ENCODE measurements around the gene ATP9A. TPM values are rescaled to one million over a fixed set of nuclear protein-coding genes. Genes with fewer than 3 reads are reported as not detected.
A peak's percentile ranks its signal among the peaks of the same experiment; 100 is the strongest.

The ATP9A gene
- polyA plus RNA-seq, 1 of the 3 experiments (the other 2 are of a cell fraction) = 11.0 TPM

- Histone ChIP-seq H3K27ac (ENCODE audit: low read depth in 2 of 2, low read length in 1 of 2) (peak overlapping the region; percentile 9 to 96; a peak in 3 of 4 replicates), H2AFZ (ENCODE audit: low read depth) (no peak overlapping the region), H3K4me2 (peak overlapping the region; percentile 66), H3K36me3 (replicated peaks in 1 of 2; ENCODE audit: control insufficient read depth in 1 of 2, insufficient read depth in 2 of 2, low read length in 1 of 2) (no peaks in the 10 kb centered on the region), H3K4me3 (ENCODE audit: low read depth in 2 of 2, low read length in 1 of 2) (no peak overlapping the region), H3K9me3 (no peaks in the 10 kb centered on the region), H3K79me2 (ENCODE audit: insufficient read depth) (peaks cover 60% of the 10 kb centered on the region), H3F3A (replicated peaks; ENCODE audit: insufficient read depth) (peaks cover 43% of the 10 kb centered on the region), H3K9me2 (no peaks in the 10 kb centered on the region), H3K4me1 (ENCODE audit: control insufficient read depth in 1 of 2, insufficient read depth in 2 of 2, low read depth in 1 of 2, low read length in 1 of 2) (peaks cover 8 to 22% of the 10 kb centered on the region in 2 experiments; a peak in 3 of 4 replicates), H4K20me1 (ENCODE audit: insufficient read depth) (no peaks in the 10 kb centered on the region), H3K27me3 (ENCODE audit: insufficient read depth) (no peaks in the 10 kb centered on the region), H3K9ac (peak overlapping the region; percentile 44)
- no peak for TF ChIP-seq MEF2A (IDR thresholded peaks at IDR 0.05; ENCODE audit: borderline replicate concordance, low read depth)
- TF ChIP-seq RCOR1 (IDR thresholded peaks at IDR 0.05; ENCODE audit: low read length) = no peak
- no peak for TF ChIP-seq TAF1 (IDR thresholded peaks at IDR 0.05; ENCODE audit: borderline replicate concordance, low read depth, low read length)
- TF ChIP-seq NFIC (IDR thresholded peaks at IDR 0.05; ENCODE audit: borderline replicate concordance) = no peak
- ChIA-PET CTCF (interaction anchor here (0.9 kb wide), 1 partner anchor 50 kb away, joined by 3 read pairs; no protein-coding TSS in a partner anchor), POLR2A (no interaction called here)
- 96% methylated on average over 10 of the region's 10 CpGs for WGBS (ENCODE audit: low lambda C conversion rate)
- no peak for DNase-seq
Measured at GRCh38 chr20:51750770-51751388, 17.3 kb downstream of the ATP9A start.

GRCh38 chr20:51750037-51750769, 18.0 kb downstream of the ATP9A start:
- WGBS (ENCODE audit: low lambda C conversion rate) = 47% methylated on average over 18 of the region's 19 CpGs
- H3K4me2 ChIP-seq = peak overlapping the region; percentile 66
- no peaks in the 10 kb centered on the region for H3K36me3 ChIP-seq (replicated peaks in 1 of 2; ENCODE audit: control insufficient read depth in 1 of 2, insufficient read depth in 2 of 2, low read length in 1 of 2)
- CTCF ChIA-PET = interaction anchor here (0.9 kb wide), 1 partner anchor 49 kb away, joined by 3 read pairs; no protein-coding TSS in a partner anchor
- peak overlapping the region; percentile 9 to 96; a peak in 3 of 4 replicates for H3K27ac ChIP-seq (ENCODE audit: low read depth in 2 of 2, low read length in 1 of 2)
- POLR2A ChIA-PET = no interaction called here
- H3F3A ChIP-seq (replicated peaks; ENCODE audit: insufficient read depth) = peaks cover 43% of the 10 kb centered on the region
- H3K27me3 ChIP-seq (ENCODE audit: insufficient read depth) = no peaks in the 10 kb centered on the region
- peak overlapping the region; percentile 71; the same call in 1 of the 2 replicates for H2AFZ ChIP-seq (ENCODE audit: low read depth)
- no peaks in the 10 kb centered on the region for H4K20me1 ChIP-seq (ENCODE audit: insufficient read depth)
- H3K9ac ChIP-seq = peak overlapping the region; percentile 44
- DNase-seq = peak; percentile 36
- H3K4me3 ChIP-seq (ENCODE audit: low read depth in 2 of 2, low read length in 1 of 2) = no peak overlapping the region
- peaks cover 8 to 22% of the 10 kb centered on the region in 2 experiments; a peak in 3 of 4 replicates for H3K4me1 ChIP-seq (ENCODE audit: control insufficient read depth in 1 of 2, insufficient read depth in 2 of 2, low read depth in 1 of 2, low read length in 1 of 2)
- no peaks in the 10 kb centered on the region for H3K9me2 ChIP-seq
- no peaks in the 10 kb centered on the region for H3K9me3 ChIP-seq
- H3K79me2 ChIP-seq (ENCODE audit: insufficient read depth) = peaks cover 60% of the 10 kb centered on the region
- TF ChIP-seq RXRA (IDR thresholded peaks at IDR 0.05; ENCODE audit: borderline replicate concordance, low read depth) = peak; percentile 63; the same call in 1 of the 2 replicates
- TF ChIP-seq CTCF (IDR thresholded peaks at IDR 0.05) = no peak
- peak; percentile 97 for TF ChIP-seq FOSL2 (IDR thresholded peaks at IDR 0.05; ENCODE audit: borderline replicate concordance, low read depth)
- TF ChIP-seq TAF1 (IDR thresholded peaks at IDR 0.05; ENCODE audit: borderline replicate concordance, low read depth, low read length) = no peak; the same call in 1 of the 2 replicates
- TF ChIP-seq FOXM1 (IDR thresholded peaks at IDR 0.05; ENCODE audit: low read depth) = no peak
- 0 out of 2 replicates have a peak, but pooled peaks have one; percentile 9 for TF ChIP-seq TEAD4 (IDR thresholded peaks at IDR 0.05; ENCODE audit: borderline replicate concordance, insufficient read depth)
- no peak for TF ChIP-seq REST (IDR thresholded peaks at IDR 0.05; ENCODE audit: low read depth, low read length)
- no peak for TF ChIP-seq ELF1 (IDR thresholded peaks at IDR 0.05)
- peak; percentile 74 for TF ChIP-seq NFIC (IDR thresholded peaks at IDR 0.05; ENCODE audit: borderline replicate concordance)
- TF ChIP-seq TCF12 (IDR thresholded peaks at IDR 0.05) = peak; percentile 58; the same call in 1 of the 2 replicates
- TF ChIP-seq EZH2phosphoT487 (IDR thresholded peaks at IDR 0.05; ENCODE audit: borderline replicate concordance, low read depth) = no peak
- TF ChIP-seq SIN3A (IDR thresholded peaks at IDR 0.05; ENCODE audit: borderline replicate concordance, low read depth, low read length) = no peak
- TF ChIP-seq RAD21 (IDR thresholded peaks at IDR 0.05; ENCODE audit: low read length) = no peak
- TF ChIP-seq MEF2A (IDR thresholded peaks at IDR 0.05; ENCODE audit: borderline replicate concordance, low read depth) = peak; percentile 72; the same call in 1 of the 2 replicates
- TF ChIP-seq JUND (IDR thresholded peaks at IDR 0.05) = peak; percentile 92
- TF ChIP-seq EP300 (IDR thresholded peaks at IDR 0.05; ENCODE audit: borderline replicate concordance in 1 of 2, low read depth in 1 of 2, low read length in 1 of 2) = peak in 1 of 2 experiments; percentile 56; a peak in 1 of 4 replicates
- TF ChIP-seq MAX (IDR thresholded peaks at IDR 0.05; ENCODE audit: low read depth) = peak; percentile 88
